Fibroblast of lung (primary cell): ENCODE results near the gene MAP1B. TPM values are rescaled to one million over a fixed set of nuclear protein-coding genes. Genes with fewer than 3 reads are reported as not detected.

Experiments used
- DNase-seq, 2 donors: peaks; one replicate each; pipeline versions ENCODE4 v3.0.0 to v3.0.0-alpha.2; 2010; ENCODE audit warnings: low read depth in 2 of 2
- H2AFZ ChIP-seq: 2 replicates; pipeline ENCODE4 v1.5.1; 2012; ENCODE audit warnings: low read length, control low read depth, inconsistent platforms
- H3K27ac ChIP-seq: 2 replicates; pipeline ENCODE4 v1.5.1; 2011; ENCODE audit warnings: low read length, control low read depth; ENCODE audit not compliant: insufficient read depth
- H3K27me3 ChIP-seq: 2 replicates; pipeline ENCODE4 v1.5.1; 2011; ENCODE audit warnings: mild to moderate bottlenecking, low read length; ENCODE audit not compliant: control insufficient read depth, insufficient read depth
- H3K36me3 ChIP-seq: 2 replicates; pipeline ENCODE4 v1.5.1; 2011; ENCODE audit warnings: low read length; ENCODE audit not compliant: control insufficient read depth, insufficient read depth
- H3K4me1 ChIP-seq: 2 replicates; pipeline ENCODE4 v1.5.1; 2011; ENCODE audit warnings: low read length; ENCODE audit not compliant: control insufficient read depth, insufficient read depth; ENCODE audit errors: extremely low read depth
- H3K4me2 ChIP-seq: 2 replicates; pipeline ENCODE4 v1.5.1; 2011; ENCODE audit warnings: low read length, control low read depth; ENCODE audit not compliant: insufficient read depth; ENCODE audit errors: extremely low read depth
- H3K4me3 ChIP-seq, 4 experiments: fragments of 200-600 bp in 1 of 4; sonication (generic) in 1 of 4; replicated peaks in 1 of 4; 2 replicates each; pipeline ENCODE4 v1.5.1; 2011 to 2016; ENCODE audit warnings: low read length in 4 of 4, low read depth in 3 of 4, mild to moderate bottlenecking in 3 of 4, control low read depth in 2 of 4, inconsistent platforms in 1 of 4, mixed read lengths in 1 of 4; ENCODE audit not compliant: insufficient read depth in 1 of 4; ENCODE audit errors: control extremely low read depth in 1 of 4
- H3K79me2 ChIP-seq: 2 replicates; pipeline ENCODE4 v1.5.1; 2012; ENCODE audit warnings: mild to moderate bottlenecking, low read length, inconsistent platforms; ENCODE audit not compliant: control insufficient read depth, insufficient read depth
- H3K9ac ChIP-seq: 2 replicates; pipeline ENCODE4 v1.5.1; 2011; ENCODE audit warnings: mild to moderate bottlenecking, low read length, control low read depth; ENCODE audit not compliant: insufficient read depth
- H3K9me3 ChIP-seq: 2 replicates; pipeline ENCODE4 v1.5.1; 2012; ENCODE audit warnings: low read depth, low read length; ENCODE audit not compliant: control insufficient read depth, insufficient read depth
- H4K20me1 ChIP-seq: 2 replicates; pipeline ENCODE4 v1.5.1; 2011; ENCODE audit warnings: low read length; ENCODE audit not compliant: control insufficient read depth, insufficient read depth; ENCODE audit errors: extremely low read depth
- EZH2 ChIP-seq: IDR thresholded peaks from 2 replicates; pipeline ENCODE4 v1.5.1; 2012; ENCODE audit warnings: low read length, control low read depth, mild to moderate bottlenecking; ENCODE audit errors: missing control alignments
- polyA plus RNA-seq, 2 donors: library from polyadenylated mRNA; depleted of rRNA in 1 of 2; stranded (reverse) in 1 of 2; unstranded in 1 of 2; fragments of >200 nt; gene quantifications; 2 replicates each; pipeline ENCODE4 v1.2.1, GENCODE V29; 2011 to 2012; ENCODE audit warnings: missing spikeins in 1 of 2
- total RNA-seq: library from RNA; depleted of rRNA; stranded (reverse); fragments of >200 nt; gene quantifications from 2 replicates; pipeline ENCODE4 v1.2.1, GENCODE V29; 2014
- TF ChIP-seq, protein P1 (sequence below), 2 donors: IDR thresholded peaks in 1 of 2; conservative IDR thresholded peaks in 1 of 2; 1 replicate in 1 of 2; 2 replicates in 1 of 2; pipeline ENCODE4 v1.5.1; 2011 to 2012; ENCODE audit warnings: low read length in 2 of 2, control low read depth in 1 of 2, inconsistent platforms in 1 of 2, low read depth in 1 of 2, mild to moderate bottlenecking in 1 of 2

MAP1B gene
- total and polyA plus RNA-seq, 2 donors (not counting 1 experiment from before 2014, with no cell fraction given) = 83.4 to 109 TPM

DNA sequence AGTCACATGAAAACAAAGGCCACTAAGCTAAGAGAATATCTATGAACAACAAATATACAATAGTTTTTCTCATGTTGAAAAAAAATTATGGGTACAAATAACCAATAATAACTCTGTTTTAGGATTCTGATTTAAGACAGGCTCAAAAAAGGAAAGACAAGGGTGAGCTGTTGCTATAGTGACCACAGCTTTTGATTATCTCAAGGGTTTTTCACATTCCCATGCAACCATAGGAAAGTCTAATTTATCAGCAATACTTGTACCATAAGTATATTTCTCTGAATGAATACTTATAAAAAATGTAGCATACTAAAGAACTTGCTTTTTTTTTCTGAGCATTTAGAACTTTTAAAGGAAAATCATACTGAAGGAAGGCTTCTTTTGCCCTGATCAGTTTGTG, 144.7 kb downstream of the MAP1B start:
- no peaks in the 10 kb centered on the region for H3K36me3 ChIP-seq
- H4K20me1 ChIP-seq = no peaks in the 10 kb centered on the region
- TF ChIP-seq EZH2 = no peak
- TF ChIP-seq, protein P1, sequence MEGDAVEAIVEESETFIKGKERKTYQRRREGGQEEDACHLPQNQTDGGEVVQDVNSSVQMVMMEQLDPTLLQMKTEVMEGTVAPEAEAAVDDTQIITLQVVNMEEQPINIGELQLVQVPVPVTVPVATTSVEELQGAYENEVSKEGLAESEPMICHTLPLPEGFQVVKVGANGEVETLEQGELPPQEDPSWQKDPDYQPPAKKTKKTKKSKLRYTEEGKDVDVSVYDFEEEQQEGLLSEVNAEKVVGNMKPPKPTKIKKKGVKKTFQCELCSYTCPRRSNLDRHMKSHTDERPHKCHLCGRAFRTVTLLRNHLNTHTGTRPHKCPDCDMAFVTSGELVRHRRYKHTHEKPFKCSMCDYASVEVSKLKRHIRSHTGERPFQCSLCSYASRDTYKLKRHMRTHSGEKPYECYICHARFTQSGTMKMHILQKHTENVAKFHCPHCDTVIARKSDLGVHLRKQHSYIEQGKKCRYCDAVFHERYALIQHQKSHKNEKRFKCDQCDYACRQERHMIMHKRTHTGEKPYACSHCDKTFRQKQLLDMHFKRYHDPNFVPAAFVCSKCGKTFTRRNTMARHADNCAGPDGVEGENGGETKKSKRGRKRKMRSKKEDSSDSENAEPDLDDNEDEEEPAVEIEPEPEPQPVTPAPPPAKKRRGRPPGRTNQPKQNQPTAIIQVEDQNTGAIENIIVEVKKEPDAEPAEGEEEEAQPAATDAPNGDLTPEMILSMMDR (conservative IDR thresholded peaks at IDR 0.05 in 1 of 2, IDR thresholded peaks at IDR 0.05 in 1 of 2; ENCODE audit: low read depth in 1 of 2, low read length in 2 of 2) = no peak
- H3K4me1 ChIP-seq = peaks cover 19% of the 10 kb centered on the region
- no peak overlapping the region for H3K4me2 ChIP-seq
- H3K27me3 ChIP-seq = no peaks in the 10 kb centered on the region
- H3K27ac ChIP-seq = no peak overlapping the region
- no peak overlapping the region for H3K9ac ChIP-seq
- no peak overlapping the region for H3K4me3 ChIP-seq
- H2AFZ ChIP-seq = no peak overlapping the region
- peaks cover 5% of the 10 kb centered on the region for H3K79me2 ChIP-seq
- no peaks in the 10 kb centered on the region for H3K9me3 ChIP-seq
- DNase-seq = no peak

DNA sequence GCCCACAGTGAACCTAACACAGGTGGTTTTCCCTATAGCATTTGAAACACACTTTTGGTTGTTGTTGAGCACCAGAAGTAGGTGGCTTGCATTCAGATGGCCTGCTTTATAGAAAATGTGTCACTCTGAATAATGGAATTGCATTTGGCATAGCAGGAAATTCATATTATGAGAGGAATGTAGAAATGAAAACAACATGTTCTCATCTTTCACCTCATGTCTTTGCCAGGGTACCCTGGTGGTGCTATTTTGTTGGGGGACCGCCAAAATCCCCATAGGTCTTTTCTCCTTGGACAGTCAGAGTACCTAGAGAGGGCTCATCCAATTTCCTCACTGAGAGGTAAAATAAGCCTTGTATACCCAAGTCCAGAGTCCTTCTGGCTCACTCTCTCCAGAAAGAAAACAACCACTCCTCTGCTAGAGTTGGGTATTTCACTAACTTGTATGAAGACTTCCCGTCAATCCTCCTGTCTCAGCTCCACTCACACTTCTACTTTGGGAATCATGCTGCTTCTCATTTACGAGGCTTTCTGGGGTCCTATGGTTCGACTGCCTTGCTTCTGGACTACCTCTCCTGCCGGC, 145.4 kb downstream of the MAP1B start:
- Histone ChIP-seq H3K9me3 (no peaks in the 10 kb centered on the region), H3K36me3 (no peaks in the 10 kb centered on the region), H3K27me3 (no peaks in the 10 kb centered on the region), H3K4me3 (no peak overlapping the region), H2AFZ (no peak overlapping the region), H3K4me1 (peaks cover 16% of the 10 kb centered on the region), H4K20me1 (no peaks in the 10 kb centered on the region), H3K27ac (peak overlapping the region; percentile 25), H3K4me2 (peak overlapping the region; percentile 54), H3K9ac (no peak overlapping the region), H3K79me2 (peaks cover 5% of the 10 kb centered on the region)
- no peak for TF ChIP-seq EZH2
- TF ChIP-seq, protein P1 (conservative IDR thresholded peaks at IDR 0.05 in 1 of 2, IDR thresholded peaks at IDR 0.05 in 1 of 2; ENCODE audit: low read depth in 1 of 2, low read length in 2 of 2) = no peak
- DNase-seq = peak in 1 of 2 donors; percentile 27

DNA sequence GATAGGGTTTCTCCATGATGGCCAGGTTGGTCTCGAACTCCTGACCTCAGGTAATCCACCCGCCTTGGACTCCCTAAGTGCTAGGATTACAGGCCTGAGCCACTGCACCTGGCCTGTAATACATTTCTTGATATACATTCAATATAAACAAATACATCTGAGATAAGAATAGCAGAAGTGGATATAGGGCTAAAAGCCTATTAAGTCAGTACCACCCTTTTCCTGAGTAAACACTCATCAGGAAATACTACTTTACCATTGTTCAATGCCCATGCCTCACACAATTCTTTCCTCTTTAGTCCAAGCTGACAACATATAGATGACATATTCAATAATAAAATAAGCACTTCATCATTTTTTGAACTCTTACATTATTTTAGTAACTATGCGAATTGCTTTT, 148.0 kb downstream of the MAP1B start:
- H3K4me1 ChIP-seq = peaks cover 9% of the 10 kb centered on the region
- TF ChIP-seq, protein P1 (conservative IDR thresholded peaks at IDR 0.05 in 1 of 2, IDR thresholded peaks at IDR 0.05 in 1 of 2; ENCODE audit: low read depth in 1 of 2, low read length in 2 of 2) = no peak
- no peak for TF ChIP-seq EZH2

More for the DNA sequence above, 148.0 kb downstream of the MAP1B start:
- H4K20me1 ChIP-seq = no peaks in the 10 kb centered on the region
- no peak overlapping the region for H3K27ac ChIP-seq
- H3K36me3 ChIP-seq = no peaks in the 10 kb centered on the region
- no peak overlapping the region for H3K4me3 ChIP-seq
- H3K9ac ChIP-seq = no peak overlapping the region
- H3K27me3 ChIP-seq = no peaks in the 10 kb centered on the region
- H3K9me3 ChIP-seq = no peaks in the 10 kb centered on the region
- H3K4me2 ChIP-seq = no peak overlapping the region
- no peak overlapping the region for H2AFZ ChIP-seq
- DNase-seq = no peak
- H3K79me2 ChIP-seq = peaks cover 5% of the 10 kb centered on the region
